AG09309 (cell line): ENCODE measurements around the gene DDAH1.
A peak's percentile ranks its signal among the peaks of the same experiment; 100 is the strongest.

ENCODE experiments used
- DNase-seq: peaks from one replicate; pipeline ENCODE4 v3.0.0-alpha.2; 2010; ENCODE audit warnings: low read depth
- H3K4me3 ChIP-seq: 2 replicates; pipeline ENCODE4 v1.5.1; 2011; ENCODE audit warnings: mild to moderate bottlenecking, low read depth, low read length, moderate library complexity; ENCODE audit not compliant: control insufficient read depth
- TF ChIP-seq, protein P1 (sequence below): IDR thresholded peaks from 2 replicates; pipeline ENCODE4 v1.5.1; 2011; ENCODE audit warnings: mild to moderate bottlenecking, low read depth, low read length, inconsistent platforms; ENCODE audit not compliant: insufficient read depth, control insufficient read depth; ENCODE audit errors: missing control alignments

DDAH1 gene

DNA sequence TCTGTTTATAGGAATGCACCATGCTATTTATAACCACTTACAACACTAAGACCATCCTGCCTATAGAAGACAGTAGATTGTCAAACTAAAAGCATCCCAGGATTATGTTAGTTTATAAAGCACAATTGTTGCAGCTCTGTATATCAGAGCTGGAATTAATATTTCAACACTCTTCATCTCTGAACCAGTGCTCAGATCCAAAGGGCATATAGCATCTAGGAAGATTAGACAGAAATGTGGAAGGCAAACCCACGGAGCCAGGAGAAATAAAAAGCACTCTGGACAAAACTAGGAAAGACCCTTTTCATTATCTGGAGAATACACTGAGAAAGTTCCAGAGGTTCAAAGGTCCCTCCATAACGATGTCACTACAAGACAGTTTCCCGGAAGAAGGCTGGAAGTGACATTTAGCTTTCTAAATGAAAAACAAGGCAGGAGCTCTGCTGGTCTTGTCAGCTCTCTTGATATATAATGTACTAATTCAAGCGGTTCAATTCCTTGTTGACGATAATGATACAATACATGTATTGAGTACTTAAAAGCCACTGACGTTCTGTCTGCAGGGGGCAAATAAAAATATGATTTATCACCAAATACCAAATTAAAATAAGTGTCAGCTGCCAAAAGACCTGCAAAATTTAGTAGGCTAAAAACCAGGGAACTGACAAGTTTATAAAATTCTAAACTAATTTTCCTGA, 96.7 kb downstream of the DDAH1 start:
- H3K4me3 ChIP-seq = no peak overlapping the region
- no peak for DNase-seq
- TF ChIP-seq, protein P1, sequence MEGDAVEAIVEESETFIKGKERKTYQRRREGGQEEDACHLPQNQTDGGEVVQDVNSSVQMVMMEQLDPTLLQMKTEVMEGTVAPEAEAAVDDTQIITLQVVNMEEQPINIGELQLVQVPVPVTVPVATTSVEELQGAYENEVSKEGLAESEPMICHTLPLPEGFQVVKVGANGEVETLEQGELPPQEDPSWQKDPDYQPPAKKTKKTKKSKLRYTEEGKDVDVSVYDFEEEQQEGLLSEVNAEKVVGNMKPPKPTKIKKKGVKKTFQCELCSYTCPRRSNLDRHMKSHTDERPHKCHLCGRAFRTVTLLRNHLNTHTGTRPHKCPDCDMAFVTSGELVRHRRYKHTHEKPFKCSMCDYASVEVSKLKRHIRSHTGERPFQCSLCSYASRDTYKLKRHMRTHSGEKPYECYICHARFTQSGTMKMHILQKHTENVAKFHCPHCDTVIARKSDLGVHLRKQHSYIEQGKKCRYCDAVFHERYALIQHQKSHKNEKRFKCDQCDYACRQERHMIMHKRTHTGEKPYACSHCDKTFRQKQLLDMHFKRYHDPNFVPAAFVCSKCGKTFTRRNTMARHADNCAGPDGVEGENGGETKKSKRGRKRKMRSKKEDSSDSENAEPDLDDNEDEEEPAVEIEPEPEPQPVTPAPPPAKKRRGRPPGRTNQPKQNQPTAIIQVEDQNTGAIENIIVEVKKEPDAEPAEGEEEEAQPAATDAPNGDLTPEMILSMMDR = no peak

DNA sequence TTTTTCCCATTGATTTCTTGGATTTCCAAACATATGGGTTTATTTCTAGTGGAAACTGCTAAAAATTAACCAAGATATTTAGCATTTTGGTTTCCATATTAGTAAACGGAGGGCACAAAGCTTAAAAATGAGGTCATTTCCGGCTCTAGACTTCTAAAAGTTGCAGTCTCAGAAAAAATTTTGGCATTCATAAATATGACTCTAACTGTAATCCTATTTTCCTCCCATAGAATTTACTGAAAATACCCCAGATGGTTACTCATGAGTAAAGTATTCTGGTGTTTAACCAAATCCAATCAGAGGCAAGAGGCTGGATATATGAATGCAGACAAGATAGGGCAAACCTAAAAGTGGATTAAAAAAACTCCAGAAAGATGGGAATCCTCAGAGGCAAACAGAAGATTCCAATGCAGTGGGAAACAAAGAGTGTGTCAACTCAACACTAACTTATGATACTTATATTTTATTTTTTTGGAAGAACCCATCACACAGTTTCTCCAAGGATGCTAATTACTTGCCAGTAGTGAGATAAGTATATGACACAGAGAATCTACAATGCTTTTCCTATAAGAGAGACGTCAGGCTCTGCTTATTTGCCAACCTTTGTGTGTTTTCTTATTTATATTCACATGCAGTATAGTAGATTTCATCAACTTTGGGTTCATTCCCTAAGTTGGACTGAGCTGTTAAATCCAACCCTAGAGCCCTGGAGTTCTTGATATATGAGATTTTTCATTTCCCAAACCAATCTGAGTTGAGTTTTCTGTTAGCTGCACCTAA, 98.4 kb downstream of the DDAH1 start:
- peak; percentile 60 for DNase-seq

DNA sequence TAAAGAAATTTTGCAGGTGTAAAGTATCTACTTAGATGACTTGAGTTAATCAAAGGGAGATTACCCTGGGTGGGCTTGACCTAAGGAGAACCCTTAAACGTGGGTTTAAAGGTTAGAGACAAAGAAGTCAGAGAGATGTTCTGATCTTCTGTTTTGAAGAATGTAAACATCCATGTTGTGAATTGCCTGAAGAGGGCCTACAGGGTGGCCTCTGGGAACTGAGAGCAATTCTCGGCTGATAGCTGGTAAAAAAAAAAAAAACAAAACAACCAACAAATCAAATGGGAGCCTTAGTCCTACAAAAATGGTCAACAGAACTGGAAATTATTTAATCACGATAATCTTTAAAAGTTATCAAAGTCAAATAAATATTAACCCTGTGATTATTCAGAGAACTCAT, 99.1 kb downstream of the DDAH1 start:
- TF ChIP-seq, protein P1 = no peak
- no peak for DNase-seq
- no peak overlapping the region for H3K4me3 ChIP-seq

More for the DNA sequence above, 98.4 kb downstream of the DDAH1 start:
- TF ChIP-seq, protein P1 = no peak
- H3K4me3 ChIP-seq = no peak overlapping the region

DNA sequence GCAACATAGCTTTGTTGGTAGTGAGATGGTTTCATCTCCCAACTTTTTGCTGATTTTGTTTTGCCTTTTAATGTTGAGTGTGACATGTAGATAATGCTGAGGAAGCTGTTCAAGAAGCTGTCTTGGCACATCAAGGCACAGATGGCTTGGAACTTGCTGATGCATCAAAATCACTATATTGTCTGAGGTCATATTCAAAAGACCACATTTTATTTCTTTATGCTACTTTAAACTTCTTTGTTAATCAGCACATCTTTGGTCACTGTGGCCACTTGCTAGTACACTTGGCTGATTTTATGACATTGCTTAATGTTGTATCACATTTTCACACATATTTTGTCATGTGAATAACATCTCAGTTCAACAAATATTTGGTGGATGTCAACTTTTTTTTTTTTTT, 101.4 kb downstream of the DDAH1 start:
- no peak for DNase-seq
- H3K4me3 ChIP-seq = no peak overlapping the region
- TF ChIP-seq, protein P1 = no peak

DNA sequence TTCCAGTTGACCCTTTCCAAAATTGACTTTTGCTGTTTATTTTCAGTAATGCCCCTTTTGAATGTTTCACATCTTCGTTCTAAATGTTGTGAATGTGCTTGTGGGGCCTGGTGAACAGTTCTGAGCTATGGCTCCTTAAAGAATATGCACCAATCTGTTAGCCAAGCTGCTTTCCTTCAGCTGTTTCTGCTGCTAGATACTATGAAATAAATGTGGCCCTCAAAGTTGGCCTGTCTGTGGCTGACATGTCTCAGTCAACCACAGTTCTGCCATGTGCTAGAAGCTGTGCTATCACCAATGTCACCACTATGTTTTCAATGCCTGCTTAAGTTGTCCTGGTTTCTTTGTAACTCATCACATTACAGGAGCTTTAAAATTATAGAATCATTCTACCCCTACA, 101.9 kb downstream of the DDAH1 start:
- H3K4me3 ChIP-seq = no peak overlapping the region
- TF ChIP-seq, protein P1 = no peak
- no peak for DNase-seq

DNA sequence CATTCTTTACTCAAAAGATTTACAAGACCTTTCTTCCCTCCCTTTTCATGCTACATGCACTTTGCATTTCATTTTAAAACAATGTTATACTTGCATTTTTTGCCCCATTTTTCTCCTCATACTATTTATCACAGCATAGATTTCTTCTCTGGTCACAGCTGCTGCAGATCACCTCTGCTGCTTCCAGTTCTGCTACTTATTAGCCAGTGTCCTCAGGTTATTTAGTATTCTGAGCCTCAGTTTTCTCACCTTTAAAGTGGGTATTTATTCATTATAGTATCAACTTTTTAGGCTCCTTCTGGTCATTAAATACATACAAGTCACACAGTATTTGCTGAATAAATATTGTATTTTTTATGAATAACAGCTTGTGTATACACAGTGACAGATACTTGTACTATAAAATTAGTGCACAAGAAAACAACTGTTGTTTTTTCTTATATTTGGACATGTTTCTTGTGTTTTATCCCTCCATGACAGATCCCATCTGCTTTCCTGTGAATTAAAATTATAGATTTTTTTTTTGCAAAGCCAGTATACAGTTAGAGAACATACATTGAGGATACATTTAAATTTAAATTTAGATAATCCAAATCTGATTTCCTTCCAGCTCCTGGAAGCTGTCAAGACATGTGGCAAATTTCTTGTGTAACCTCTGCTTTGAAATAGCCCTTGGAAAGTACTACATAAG, 103.2 kb downstream of the DDAH1 start:
- TF ChIP-seq, protein P1 = no peak
- no peak overlapping the region for H3K4me3 ChIP-seq
- DNase-seq = no peak
